Neural cell (in vitro differentiated cells): ENCODE measurements around the gene CYP27B1. TPM values are rescaled to one million over a fixed set of nuclear protein-coding genes. Genes with fewer than 3 reads are reported as not detected.

Experiments used
- H2AFZ ChIP-seq: fragments of 200-600, 300-800 bp; sonication (generic), shearing (Covaris generic); 2 replicates; pipeline ENCODE4 v1.6.0; 2014; ENCODE audit warnings: low read depth, mild to moderate bottlenecking, antibody characterized with exemption, low read length, moderate library complexity
- H3F3A ChIP-seq: fragments of 200-600 bp; shearing (Covaris generic); 2 replicates; pipeline ENCODE4 v1.6.1; 2016; ENCODE audit warnings: mild to moderate bottlenecking, moderate library complexity, mixed read lengths, antibody characterized with exemption, low read length; ENCODE audit not compliant: insufficient read depth, poor library complexity, severe bottlenecking
- H3K27ac ChIP-seq: fragments of 200-600, 300-800 bp; sonication (generic), shearing (Covaris generic); 2 replicates; pipeline ENCODE4 v1.5.1; 2014; ENCODE audit warnings: mild to moderate bottlenecking, low read length, moderate library complexity
- H3K27me3 ChIP-seq: fragments of 300-800, 200-600 bp; sonication (generic), shearing (Covaris generic); 2 replicates; pipeline ENCODE4 v1.6.0; 2014; ENCODE audit warnings: mild to moderate bottlenecking, low read depth, low read length, moderate library complexity; ENCODE audit not compliant: insufficient read depth
- H3K36me3 ChIP-seq: fragments of 300-800, 200-600 bp; sonication (generic), shearing (Covaris generic); 2 replicates; pipeline ENCODE4 v1.5.1; 2014; ENCODE audit warnings: mild to moderate bottlenecking, antibody characterized with exemption, low read length, moderate library complexity; ENCODE audit not compliant: insufficient read depth
- H3K4me2 ChIP-seq: fragments of 300-800, 200-600 bp; sonication (generic), shearing (Covaris generic); 2 replicates; pipeline ENCODE4 v1.6.0; 2014; ENCODE audit warnings: mild to moderate bottlenecking, low read length
- H3K4me3 ChIP-seq: fragments of 300-800, 200-600 bp; sonication (generic), shearing (Covaris generic); 2 replicates; pipeline ENCODE4 v1.5.1; 2014; ENCODE audit warnings: mild to moderate bottlenecking, low read length, moderate library complexity
- H3K79me2 ChIP-seq: fragments of 200-600 bp; shearing (Covaris generic); replicated peaks from 2 replicates; pipeline ENCODE4 v1.6.0; 2014; ENCODE audit warnings: mild to moderate bottlenecking, low read length, moderate library complexity; ENCODE audit not compliant: insufficient read depth
- H3K9ac ChIP-seq: fragments of 300-800, 200-600 bp; sonication (generic), shearing (Covaris generic); 2 replicates; pipeline ENCODE4 v1.6.1; 2016; ENCODE audit warnings: mild to moderate bottlenecking, low read length, mixed read lengths
- H3K9me2 ChIP-seq: fragments of 200-600 bp; shearing (Covaris generic); 2 replicates; pipeline ENCODE4 v1.6.1; 2016; ENCODE audit warnings: mild to moderate bottlenecking, low read length, mixed read lengths; ENCODE audit not compliant: insufficient read depth
- H3K9me3 ChIP-seq: fragments of 200-600, 300-800 bp; sonication (generic), shearing (Covaris generic); 2 replicates; pipeline ENCODE4 v1.6.1; 2016; ENCODE audit warnings: mild to moderate bottlenecking, mixed run types, low read length, moderate library complexity, mixed read lengths
- H4K20me1 ChIP-seq: fragments of 200-600 bp; shearing (Covaris generic); 2 replicates; pipeline ENCODE4 v1.6.1; 2016; ENCODE audit warnings: mild to moderate bottlenecking, mixed run types; ENCODE audit not compliant: insufficient read depth
- CTCF ChIP-seq: fragments of 450-650 bp; IDR thresholded peaks from 2 replicates; pipeline ENCODE4 v1.5.1; 2014; ENCODE audit warnings: antibody characterized with exemption, mild to moderate bottlenecking, moderate library complexity; ENCODE audit not compliant: poor library complexity, severe bottlenecking
- EP300 ChIP-seq: fragments of 450-650 bp; conservative IDR thresholded peaks from 2 replicates; pipeline ENCODE4 v1.6.1; 2014; ENCODE audit warnings: antibody characterized with exemption, mild to moderate bottlenecking, moderate library complexity; ENCODE audit not compliant: poor library complexity, severe bottlenecking
- EZH2 ChIP-seq: fragments of 200-600, 300-800 bp; shearing (Covaris generic), sonication (generic); IDR thresholded peaks from 2 replicates; pipeline ENCODE4 v1.6.1; 2014; ENCODE audit warnings: antibody characterized with exemption, low read length, borderline replicate concordance, mild to moderate bottlenecking; ENCODE audit not compliant: insufficient read depth, poor library complexity, severe bottlenecking
- MXI1 ChIP-seq: fragments of 450-650 bp; conservative IDR thresholded peaks from 2 replicates; pipeline ENCODE4 v1.6.1; 2014; ENCODE audit warnings: antibody characterized with exemption, mild to moderate bottlenecking; ENCODE audit not compliant: poor library complexity, severe bottlenecking
- POLR2AphosphoS5 ChIP-seq: IDR thresholded peaks from 2 replicates; pipeline ENCODE4 v1.6.1; 2012
- RAD21 ChIP-seq: fragments of 450-650 bp; conservative IDR thresholded peaks from 2 replicates; pipeline ENCODE4 v1.6.1; 2014; ENCODE audit warnings: antibody characterized with exemption, mild to moderate bottlenecking, moderate library complexity
- REST ChIP-seq: IDR thresholded peaks from 2 replicates; pipeline ENCODE4 v1.6.1; 2012; ENCODE audit warnings: borderline replicate concordance
- SMC3 ChIP-seq: fragments of 450-650 bp; conservative IDR thresholded peaks from 2 replicates; pipeline ENCODE4 v1.6.1; 2014; ENCODE audit warnings: antibody characterized with exemption, mild to moderate bottlenecking, moderate library complexity; ENCODE audit not compliant: poor library complexity
- TAF1 ChIP-seq: IDR thresholded peaks from 2 replicates; pipeline ENCODE4 v1.6.1; 2012; ENCODE audit warnings: low read depth
- polyA plus RNA-seq: library from polyadenylated mRNA; depleted of rRNA; stranded (reverse); fragments of >200 nt; gene quantifications from 2 replicates; pipeline ENCODE4 v1.2.3, GENCODE V29; 2014

Gene CYP27B1
- polyA plus RNA-seq, 1 donor from 2014 or later = 1.4 TPM

GRCh38 chr12:57797933-57798332, 31.1 kb upstream of the CYP27B1 start:
- Histone ChIP-seq H3K9ac (no peak overlapping the region), H3K9me2 (no peaks in the 10 kb centered on the region), H3F3A (no peaks in the 10 kb centered on the region), H2AFZ (no peak overlapping the region), H3K27ac (no peak overlapping the region), H3K79me2 (no peaks in the 10 kb centered on the region), H3K36me3 (no peaks in the 10 kb centered on the region), H3K4me2 (no peak overlapping the region), H3K9me3 (no peaks in the 10 kb centered on the region), H4K20me1 (no peaks in the 10 kb centered on the region), H3K4me3 (no peak overlapping the region), H3K27me3 (no peaks in the 10 kb centered on the region)
- TF ChIP-seq EZH2 (no peak), SMC3 (no peak), MXI1 (no peak), TAF1 (no peak), CTCF (no peak)

- Histone ChIP-seq H3K79me2 (no peaks in the 10 kb centered on the region), H3K27me3 (no peaks in the 10 kb centered on the region), H3K27ac (no peak overlapping the region), H3K9me3 (no peaks in the 10 kb centered on the region), H3K9ac (no peak overlapping the region), H3K9me2 (no peaks in the 10 kb centered on the region), H3K4me3 (no peak overlapping the region), H3F3A (no peaks in the 10 kb centered on the region), H3K4me2 (no peak overlapping the region), H2AFZ (no peak overlapping the region), H3K36me3 (no peaks in the 10 kb centered on the region), H4K20me1 (no peaks in the 10 kb centered on the region)
- TF ChIP-seq SMC3 (no peak), POLR2AphosphoS5 (no peak), EP300 (no peak), MXI1 (no peak), REST (no peak), CTCF (no peak), RAD21 (no peak), EZH2 (no peak), TAF1 (no peak)
These were observed 30.1 kb upstream of the CYP27B1 start for GRCh38 chr12:57796996-57797395.
